Neural progenitor cell (in vitro differentiated cells): ENCODE data around the gene MED13. TPM values are rescaled to one million over a fixed set of nuclear protein-coding genes. Genes with fewer than 3 reads are reported as not detected.

Experiments used
- DNase-seq: peaks from one replicate; pipeline ENCODE4 v3.0.0-alpha.2; 2016; ENCODE audit warnings: low spot score
- H2AFZ ChIP-seq: fragments of 200-600 bp; sonication (generic); replicated peaks from 2 replicates; pipeline ENCODE4 v1.6.1; 2016; ENCODE audit warnings: antibody characterized with exemption
- H3F3A ChIP-seq: fragments of 200-600 bp; sonication (generic); 2 replicates; pipeline ENCODE4 v1.6.1; 2016; ENCODE audit warnings: antibody characterized with exemption, low read depth
- H3K27ac ChIP-seq: fragments of 200-600 bp; sonication (generic); 2 replicates; pipeline ENCODE4 v1.5.1; 2016; ENCODE audit warnings: mild to moderate bottlenecking
- H3K27me3 ChIP-seq: fragments of 200-600 bp; sonication (generic); 2 replicates; pipeline ENCODE4 v1.6.1; 2016; ENCODE audit warnings: mild to moderate bottlenecking, moderate library complexity
- H3K36me3 ChIP-seq: fragments of 200-600 bp; sonication (generic); 2 replicates; pipeline ENCODE4 v1.5.1; 2016
- H3K4me1 ChIP-seq: fragments of 200-600 bp; sonication (generic); 2 replicates; pipeline ENCODE4 v1.6.1; 2016; ENCODE audit warnings: mixed run types
- H3K4me2 ChIP-seq: fragments of 200-600 bp; sonication (generic); 2 replicates; pipeline ENCODE4 v1.6.1; 2016
- H3K4me3 ChIP-seq: fragments of 200-600 bp; sonication (generic); 2 replicates; pipeline ENCODE4 v1.5.1; 2016
- H3K79me2 ChIP-seq: fragments of 200-600 bp; sonication (generic); 2 replicates; pipeline ENCODE4 v1.6.1; 2016; ENCODE audit warnings: low read depth
- H3K9ac ChIP-seq: fragments of 200-600 bp; sonication (generic); 2 replicates; pipeline ENCODE4 v1.6.1; 2016
- H3K9me3 ChIP-seq: fragments of 200-600 bp; sonication (generic); 2 replicates; pipeline ENCODE4 v1.5.1; 2016; ENCODE audit warnings: low read depth
- H4K20me1 ChIP-seq: fragments of 200-600 bp; sonication (generic); 2 replicates; pipeline ENCODE4 v1.6.1; 2016; ENCODE audit warnings: low read depth
- H3K27ac Mint-ChIP-seq: 3 replicates; pipeline ENCODE4 v1.8.0; 2021; ENCODE audit warnings: mixed read lengths
- H3K27me3 Mint-ChIP-seq: 2 replicates; pipeline ENCODE4 v1.8.0; 2022; ENCODE audit warnings: low read depth, mild to moderate bottlenecking, inconsistent platforms, moderate library complexity, mixed read lengths; ENCODE audit not compliant: insufficient read depth
- H3K36me3 Mint-ChIP-seq: 3 replicates; pipeline ENCODE4 v1.8.0; 2021; ENCODE audit warnings: mixed read lengths
- H3K4me1 Mint-ChIP-seq: 3 replicates; pipeline ENCODE4 v1.8.0; 2021; ENCODE audit warnings: mixed read lengths
- H3K4me3 Mint-ChIP-seq: 3 replicates; pipeline ENCODE4 v1.8.0; 2021; ENCODE audit warnings: mild to moderate bottlenecking, moderate library complexity, mixed read lengths
- H3K9me3 Mint-ChIP-seq: 3 replicates; pipeline ENCODE4 v1.8.0; 2020; ENCODE audit warnings: mixed read lengths
- EZH2 ChIP-seq: fragments of 200-600 bp; sonication (generic); IDR thresholded peaks from 2 replicates; pipeline ENCODE4 v1.6.1; 2017; ENCODE audit warnings: antibody characterized with exemption, mild to moderate bottlenecking, moderate library complexity
- EZH2phosphoT487 ChIP-seq: fragments of 200-600 bp; sonication (generic); IDR thresholded peaks from 2 replicates; pipeline ENCODE4 v1.6.1; 2017; ENCODE audit warnings: antibody characterized with exemption
- total RNA-seq: library from RNA; depleted of rRNA; stranded (reverse); fragments of >200 nt; gene quantifications from 2 replicates; pipeline ENCODE4 v1.2.3, GENCODE V29; 2015; ENCODE audit warnings: low replicate concordance
- TF ChIP-seq, protein P1 (sequence below): fragments of 200-600 bp; sonication (generic); IDR thresholded peaks from 2 replicates; pipeline ENCODE4 v1.5.1; 2017; ENCODE audit warnings: antibody characterized with exemption, mild to moderate bottlenecking

The MED13 gene
- total RNA-seq, 1 donor from 2014 or later: 59.9 TPM

DNA sequence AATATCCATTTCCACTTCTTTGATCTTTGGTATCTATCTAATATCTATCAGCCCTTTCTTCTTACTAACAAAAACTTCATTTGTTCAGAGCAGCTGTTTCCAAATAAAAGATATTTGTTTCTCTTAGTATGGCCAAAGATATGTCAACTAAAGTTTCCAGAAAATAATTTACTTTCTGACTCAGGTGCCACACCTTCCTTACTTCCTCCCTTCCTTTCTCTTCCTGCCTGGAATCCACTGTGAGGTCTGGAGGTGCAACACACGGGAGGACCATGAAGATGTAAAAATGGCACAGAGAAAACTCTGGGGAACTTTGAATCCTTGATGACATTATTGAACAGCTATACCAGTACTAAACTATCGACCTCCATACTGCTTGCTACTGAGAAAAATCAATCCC lies 14.0 kb downstream of the MED13 start:
- peaks cover 34% of the 10 kb centered on the region for H3K36me3 Mint-ChIP-seq
- H4K20me1 ChIP-seq: peaks cover 93% of the 10 kb centered on the region

DNA sequence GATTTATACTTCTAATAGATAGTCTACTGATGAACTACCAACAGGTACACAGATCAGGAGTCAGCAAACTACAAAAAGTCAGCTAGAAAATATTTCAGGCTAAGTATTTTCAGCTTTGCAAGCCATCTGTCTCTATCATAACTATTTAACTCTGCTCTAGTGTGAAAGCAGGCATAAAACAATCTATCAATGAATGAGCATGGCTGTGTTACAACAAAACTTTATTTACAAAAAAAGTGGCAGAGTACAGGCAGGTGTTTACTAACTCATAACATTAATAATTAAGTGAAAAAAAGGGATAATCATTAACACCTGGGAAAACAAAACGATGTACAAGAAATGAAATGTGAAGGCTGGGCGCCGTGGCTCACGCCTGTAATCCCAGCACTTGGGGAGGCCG lies 15.8 kb downstream of the MED13 start:
- peaks cover 99% of the 10 kb centered on the region for H3K79me2 ChIP-seq
- no peak overlapping the region for H3K27ac ChIP-seq
- Mint-ChIP-seq H3K9me3 (no peaks in the 10 kb centered on the region), H3K27ac (no peak overlapping the region), H3K27me3 (no peaks in the 10 kb centered on the region), H3K4me1 (no peaks in the 10 kb centered on the region), H3K4me3 (no peak overlapping the region), H3K36me3 (peaks cover 38% of the 10 kb centered on the region)
- TF ChIP-seq EZH2 (no peak), EZH2phosphoT487 (no peak)
- TF ChIP-seq, protein P1, sequence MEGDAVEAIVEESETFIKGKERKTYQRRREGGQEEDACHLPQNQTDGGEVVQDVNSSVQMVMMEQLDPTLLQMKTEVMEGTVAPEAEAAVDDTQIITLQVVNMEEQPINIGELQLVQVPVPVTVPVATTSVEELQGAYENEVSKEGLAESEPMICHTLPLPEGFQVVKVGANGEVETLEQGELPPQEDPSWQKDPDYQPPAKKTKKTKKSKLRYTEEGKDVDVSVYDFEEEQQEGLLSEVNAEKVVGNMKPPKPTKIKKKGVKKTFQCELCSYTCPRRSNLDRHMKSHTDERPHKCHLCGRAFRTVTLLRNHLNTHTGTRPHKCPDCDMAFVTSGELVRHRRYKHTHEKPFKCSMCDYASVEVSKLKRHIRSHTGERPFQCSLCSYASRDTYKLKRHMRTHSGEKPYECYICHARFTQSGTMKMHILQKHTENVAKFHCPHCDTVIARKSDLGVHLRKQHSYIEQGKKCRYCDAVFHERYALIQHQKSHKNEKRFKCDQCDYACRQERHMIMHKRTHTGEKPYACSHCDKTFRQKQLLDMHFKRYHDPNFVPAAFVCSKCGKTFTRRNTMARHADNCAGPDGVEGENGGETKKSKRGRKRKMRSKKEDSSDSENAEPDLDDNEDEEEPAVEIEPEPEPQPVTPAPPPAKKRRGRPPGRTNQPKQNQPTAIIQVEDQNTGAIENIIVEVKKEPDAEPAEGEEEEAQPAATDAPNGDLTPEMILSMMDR: no peak
- peaks cover 25% of the 10 kb centered on the region for H3K36me3 ChIP-seq
- H3K9me3 ChIP-seq: no peaks in the 10 kb centered on the region
- no peak overlapping the region for H3K9ac ChIP-seq
- H4K20me1 ChIP-seq: peaks cover 93% of the 10 kb centered on the region
- H2AFZ ChIP-seq: no peak overlapping the region
- no peaks in the 10 kb centered on the region for H3F3A ChIP-seq
- no peak overlapping the region for H3K4me3 ChIP-seq
- no peaks in the 10 kb centered on the region for H3K4me1 ChIP-seq
- H3K4me2 ChIP-seq: no peak overlapping the region
- DNase-seq: no peak
- no peaks in the 10 kb centered on the region for H3K27me3 ChIP-seq

More for the DNA sequence above, 14.0 kb downstream of the MED13 start:
- Histone ChIP-seq H3K9ac (no peak overlapping the region), H3K27ac (no peak overlapping the region), H3K36me3 (peaks cover 23% of the 10 kb centered on the region), H3F3A (no peaks in the 10 kb centered on the region), H3K27me3 (no peaks in the 10 kb centered on the region), H3K9me3 (no peaks in the 10 kb centered on the region), H3K4me3 (no peak overlapping the region), H3K79me2 (peaks cover 99% of the 10 kb centered on the region), H3K4me1 (no peaks in the 10 kb centered on the region), H3K4me2 (no peak overlapping the region), H2AFZ (no peak overlapping the region)
- no peak for DNase-seq
- Mint-ChIP-seq H3K9me3 (no peaks in the 10 kb centered on the region), H3K27ac (no peak overlapping the region), H3K4me3 (no peak overlapping the region), H3K4me1 (no peaks in the 10 kb centered on the region), H3K27me3 (no peaks in the 10 kb centered on the region)
- TF ChIP-seq EZH2phosphoT487: no peak
- TF ChIP-seq, protein P1: no peak
- no peak for TF ChIP-seq EZH2

DNA sequence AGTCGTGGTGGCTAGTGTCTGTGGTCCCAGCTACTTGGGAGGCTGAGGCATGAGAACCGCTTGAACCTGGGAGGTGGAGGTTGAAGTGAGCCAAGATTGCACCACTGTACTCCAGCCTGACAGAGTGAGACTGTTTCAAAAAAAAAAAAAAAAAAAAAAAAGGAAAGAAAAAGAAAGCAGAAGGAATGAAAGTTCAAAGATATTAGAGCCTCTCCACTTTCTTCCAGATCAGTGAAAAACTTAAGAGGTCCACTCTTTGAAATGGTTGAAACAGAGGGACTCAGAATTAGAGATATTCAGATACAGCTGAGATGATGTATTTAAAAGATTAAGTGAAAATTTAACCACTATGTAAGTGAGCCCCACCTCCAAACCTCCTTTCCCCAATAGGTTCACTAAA lies 16.8 kb downstream of the MED13 start:
- no peaks in the 10 kb centered on the region for H3K4me1 Mint-ChIP-seq
- Histone ChIP-seq H3K4me3 (no peak overlapping the region), H3K4me2 (no peak overlapping the region), H3K4me1 (no peaks in the 10 kb centered on the region), H3K27ac (no peak overlapping the region), H3F3A (no peaks in the 10 kb centered on the region), H3K9ac (no peak overlapping the region), H3K79me2 (peaks cover 99% of the 10 kb centered on the region), H2AFZ (no peak overlapping the region), H3K9me3 (no peaks in the 10 kb centered on the region), H4K20me1 (peaks cover 91% of the 10 kb centered on the region), H3K27me3 (no peaks in the 10 kb centered on the region), H3K36me3 (peaks cover 31% of the 10 kb centered on the region)
- H3K27me3 Mint-ChIP-seq: no peaks in the 10 kb centered on the region
- H3K9me3 Mint-ChIP-seq: no peaks in the 10 kb centered on the region
- no peak for TF ChIP-seq EZH2phosphoT487
- TF ChIP-seq, protein P1: no peak
- no peak for TF ChIP-seq EZH2
- no peak overlapping the region for H3K27ac Mint-ChIP-seq
- H3K36me3 Mint-ChIP-seq: peaks cover 38% of the 10 kb centered on the region
- DNase-seq: no peak
- H3K4me3 Mint-ChIP-seq: no peak overlapping the region

DNA sequence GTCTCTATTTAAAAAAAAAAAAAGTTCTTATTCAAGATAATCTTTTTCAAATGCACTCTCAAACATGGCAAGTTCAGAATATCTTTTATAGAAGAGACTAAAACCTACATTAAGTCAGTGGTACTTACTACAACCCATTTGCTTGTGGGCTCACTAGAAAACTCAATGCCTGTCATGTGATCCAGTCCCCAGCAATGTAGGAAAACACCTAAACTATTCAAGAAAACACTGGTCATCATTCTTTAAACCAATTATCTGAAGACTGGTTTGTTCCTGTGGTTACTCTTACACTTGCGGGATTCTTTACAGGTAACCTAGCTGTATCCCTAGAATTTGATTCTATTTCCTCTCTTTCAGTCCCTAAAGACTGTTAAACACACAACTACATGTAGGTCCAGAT lies 19.6 kb downstream of the MED13 start:
- no peak overlapping the region for H2AFZ ChIP-seq
- Mint-ChIP-seq H3K9me3 (no peaks in the 10 kb centered on the region), H3K27me3 (no peaks in the 10 kb centered on the region), H3K4me1 (no peaks in the 10 kb centered on the region), H3K4me3 (no peak overlapping the region), H3K27ac (no peak overlapping the region), H3K36me3 (peaks cover 34% of the 10 kb centered on the region)
- H4K20me1 ChIP-seq: peaks cover 83% of the 10 kb centered on the region
- H3K36me3 ChIP-seq: peaks cover 22% of the 10 kb centered on the region
- no peak overlapping the region for H3K9ac ChIP-seq
- no peaks in the 10 kb centered on the region for H3K27me3 ChIP-seq
- H3K4me3 ChIP-seq: no peak overlapping the region
- no peaks in the 10 kb centered on the region for H3F3A ChIP-seq
- peak overlapping the region; percentile 46 for H3K27ac ChIP-seq
- no peak for DNase-seq
- H3K9me3 ChIP-seq: no peaks in the 10 kb centered on the region
- no peaks in the 10 kb centered on the region for H3K4me1 ChIP-seq
- H3K79me2 ChIP-seq: peaks cover 99% of the 10 kb centered on the region
- TF ChIP-seq EZH2phosphoT487: no peak
- TF ChIP-seq, protein P1: no peak
- no peak for TF ChIP-seq EZH2
- no peak overlapping the region for H3K4me2 ChIP-seq
